HepG2 (cell line): Measurements from ENCODE around the gene NDOR1. TPM values are rescaled to one million over a fixed set of nuclear protein-coding genes. Genes with fewer than 3 reads are reported as not detected.

Experiments used
- AGO1 ChIP-seq: fragments of 200-400 bp; formaldehyde crosslinking; IDR thresholded peaks from 2 replicates; pipeline ENCODE4 v1.6.1; 2017; ENCODE audit warnings: mild to moderate bottlenecking, low read depth, low read length, moderate library complexity; ENCODE audit not compliant: poor library complexity, severe bottlenecking
- ELF1 ChIP-seq: sonication (generic); formaldehyde crosslinking; IDR thresholded peaks from 2 replicates; pipeline ENCODE4 v1.4.0; 2020; ENCODE audit warnings: missing genetic modification reagents
- FOXM1 ChIP-seq: sonication (generic); formaldehyde crosslinking; IDR thresholded peaks from 2 replicates; pipeline ENCODE4 v1.5.0; 2020; ENCODE audit warnings: missing genetic modification reagents
- HNRNPL ChIP-seq: fragments of 200-400 bp; formaldehyde crosslinking; IDR thresholded peaks from 2 replicates; pipeline ENCODE4 v1.6.1; 2017; ENCODE audit warnings: mild to moderate bottlenecking, low read depth, low read length
- KDM2A ChIP-seq: sonication (generic); formaldehyde crosslinking; IDR thresholded peaks from 2 replicates; pipeline ENCODE4 v1.4.0; 2020; ENCODE audit warnings: low read depth, missing genetic modification reagents, borderline replicate concordance
- MAZ ChIP-seq, 2 experiments: sonication (generic) in 1 of 2; formaldehyde crosslinking in 1 of 2; IDR thresholded peaks; 2 replicates each; pipeline versions ENCODE4 v1.5.0 to v1.6.1; 2012 to 2020; ENCODE audit warnings: low read depth in 2 of 2, mild to moderate bottlenecking in 2 of 2, borderline replicate concordance in 1 of 2, improper control_type of control experiment in 1 of 2, low read length in 1 of 2, missing genetic modification reagents in 1 of 2, moderate library complexity in 1 of 2
- NR2F1 ChIP-seq, 2 experiments: fragments of 450-650 bp in 1 of 2; formaldehyde crosslinking in 1 of 2; IDR thresholded peaks; 2 replicates each; pipeline versions ENCODE4 v1.5.0 to v1.6.1; 2016 to 2020; ENCODE audit warnings: mild to moderate bottlenecking in 1 of 2, missing compliant biosample characterization in 1 of 2, missing genetic modification reagents in 1 of 2, moderate library complexity in 1 of 2
- NR2F6 ChIP-seq, 2 experiments: IDR thresholded peaks; 2 replicates each; pipeline ENCODE4 v1.6.1; 2016; ENCODE audit warnings: antibody characterized with exemption in 1 of 2, mild to moderate bottlenecking in 1 of 2
- ZNF3 ChIP-seq: IDR thresholded peaks from 2 replicates; pipeline ENCODE4 v1.7.0; 2017; ENCODE audit warnings: inconsistent platforms
- ZNF350 ChIP-seq: sonication (generic); formaldehyde crosslinking; IDR thresholded peaks from 2 replicates; pipeline ENCODE4 v1.4.0; 2020; ENCODE audit warnings: mild to moderate bottlenecking, low read depth, missing genetic modification reagents, borderline replicate concordance
- ZNF589 ChIP-seq: sonication (generic); formaldehyde crosslinking; conservative IDR thresholded peaks from 2 replicates; pipeline ENCODE4 v1.8.0; 2022; ENCODE audit warnings: mild to moderate bottlenecking, moderate library complexity, missing genetic modification reagents
- polyA plus RNA-seq, 8 experiments: library from polyadenylated mRNA; depleted of rRNA in 3 of 8; stranded (reverse) in 7 of 8; unstranded in 1 of 8; fragments of >200 nt; fragmentation: Illumina TruSeq in 4 of 8; extraction: Trizol in 4 of 8; gene quantifications; 2 replicates each; pipeline versions ENCODE4 v1.2.1 to v1.2.3, GENCODE V29; 2011 to 2016; ENCODE audit warnings: low read depth in 4 of 8, missing spikeins in 1 of 8, mixed read lengths in 1 of 8; ENCODE audit not compliant: insufficient read depth in 1 of 8
- total RNA-seq, 5 experiments: library from RNA; depleted of rRNA; stranded (reverse); fragments of >200 nt; fragmentation: Illumina TruSeq; extraction: Trizol; gene quantifications; 2 replicates each; pipeline ENCODE4 v1.2.3, GENCODE V29; 2016; ENCODE audit warnings: low read depth in 1 of 5
- TF ChIP-seq, protein P1 (sequence below): sonication (generic); formaldehyde crosslinking; IDR thresholded peaks from 2 replicates; pipeline ENCODE4 v1.4.0; 2020; ENCODE audit warnings: low read depth, mild to moderate bottlenecking, missing genetic modification reagents
- TF ChIP-seq, protein P2 (sequence below): sonication (generic); formaldehyde crosslinking; IDR thresholded peaks from 2 replicates; pipeline ENCODE4 v1.5.1; 2020; ENCODE audit warnings: mild to moderate bottlenecking, moderate library complexity, missing genetic modification reagents
- TF ChIP-seq, protein P3 (sequence below), 2 experiments: IDR thresholded peaks; 2 replicates each; pipeline ENCODE4 v1.6.1; 2011 to 2012; ENCODE audit warnings: low read length in 2 of 2, borderline replicate concordance in 1 of 2, low read depth in 1 of 2, mild to moderate bottlenecking in 1 of 2, moderate library complexity in 1 of 2
- TF ChIP-seq, protein P4 (sequence below): sonication (generic); formaldehyde crosslinking; IDR thresholded peaks from 2 replicates; pipeline ENCODE4 v1.5.1; 2020; ENCODE audit warnings: mild to moderate bottlenecking, missing genetic modification reagents, borderline replicate concordance
- TF ChIP-seq, protein P5 (sequence below): sonication (generic); formaldehyde crosslinking; IDR thresholded peaks from 2 replicates; pipeline ENCODE4 v1.8.0; 2022; ENCODE audit warnings: mild to moderate bottlenecking, missing genetic modification reagents, borderline replicate concordance

The NDOR1 gene
- total and polyA plus RNA-seq, 2 of the 13 experiments (the other 11 are each of a cell fraction or from before 2014, with no cell fraction given), result 3.6 to 8.7 TPM

DNA sequence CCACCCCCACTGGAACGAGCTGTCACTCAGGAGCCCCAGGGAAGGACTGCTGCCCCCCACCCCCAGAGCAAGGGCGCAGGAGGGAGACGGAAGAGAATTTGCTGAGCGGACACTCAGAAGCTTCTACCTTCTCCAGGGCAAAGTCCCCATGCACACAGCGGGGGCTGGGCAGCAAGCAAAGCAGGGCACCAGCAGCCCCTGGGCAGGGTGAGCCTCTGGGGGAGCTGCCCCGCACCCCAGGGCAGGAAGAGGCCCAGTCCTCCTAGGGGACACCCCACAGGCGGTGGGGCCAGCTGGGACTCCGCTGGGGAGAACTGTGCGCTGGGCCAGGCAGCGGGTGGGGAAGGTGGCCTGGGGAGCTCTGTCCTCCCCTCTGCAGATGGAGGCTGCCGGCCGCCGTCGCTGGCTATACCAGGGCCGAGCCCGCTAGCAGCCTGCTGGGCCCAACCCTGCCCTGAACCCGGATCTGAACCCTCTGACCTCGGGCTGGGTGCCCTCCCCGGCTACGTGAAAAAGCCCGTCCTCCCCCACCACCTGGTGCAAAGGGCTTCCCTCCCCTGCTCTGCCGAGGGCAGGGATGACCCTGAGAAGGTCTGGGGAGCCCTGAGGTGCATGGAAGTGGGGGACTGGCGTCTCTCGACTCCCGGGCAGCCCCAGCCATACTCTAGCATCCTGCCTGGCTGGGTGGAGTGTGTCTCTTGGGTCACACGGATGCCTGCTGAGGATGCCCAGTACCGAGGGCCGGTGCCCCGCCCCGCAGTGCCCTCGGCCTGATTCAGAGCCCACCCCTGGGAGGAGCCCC lies 24.6 kb downstream of the NDOR1 start (continued):
- TF ChIP-seq, protein P1, sequence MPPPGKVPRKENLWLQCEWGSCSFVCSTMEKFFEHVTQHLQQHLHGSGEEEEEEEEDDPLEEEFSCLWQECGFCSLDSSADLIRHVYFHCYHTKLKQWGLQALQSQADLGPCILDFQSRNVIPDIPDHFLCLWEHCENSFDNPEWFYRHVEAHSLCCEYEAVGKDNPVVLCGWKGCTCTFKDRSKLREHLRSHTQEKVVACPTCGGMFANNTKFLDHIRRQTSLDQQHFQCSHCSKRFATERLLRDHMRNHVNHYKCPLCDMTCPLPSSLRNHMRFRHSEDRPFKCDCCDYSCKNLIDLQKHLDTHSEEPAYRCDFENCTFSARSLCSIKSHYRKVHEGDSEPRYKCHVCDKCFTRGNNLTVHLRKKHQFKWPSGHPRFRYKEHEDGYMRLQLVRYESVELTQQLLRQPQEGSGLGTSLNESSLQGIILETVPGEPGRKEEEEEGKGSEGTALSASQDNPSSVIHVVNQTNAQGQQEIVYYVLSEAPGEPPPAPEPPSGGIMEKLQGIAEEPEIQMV, result peak; percentile 26; the same call in 1 of the 2 replicates
- TF ChIP-seq NR2F6 (IDR thresholded peaks at IDR 0.05), result peak; percentile 68
- TF ChIP-seq NR2F6 (CRISPR knock-in tag; IDR thresholded peaks at IDR 0.05), result peak; percentile 72
- no peak for TF ChIP-seq ZNF3
- TF ChIP-seq, protein P2, sequence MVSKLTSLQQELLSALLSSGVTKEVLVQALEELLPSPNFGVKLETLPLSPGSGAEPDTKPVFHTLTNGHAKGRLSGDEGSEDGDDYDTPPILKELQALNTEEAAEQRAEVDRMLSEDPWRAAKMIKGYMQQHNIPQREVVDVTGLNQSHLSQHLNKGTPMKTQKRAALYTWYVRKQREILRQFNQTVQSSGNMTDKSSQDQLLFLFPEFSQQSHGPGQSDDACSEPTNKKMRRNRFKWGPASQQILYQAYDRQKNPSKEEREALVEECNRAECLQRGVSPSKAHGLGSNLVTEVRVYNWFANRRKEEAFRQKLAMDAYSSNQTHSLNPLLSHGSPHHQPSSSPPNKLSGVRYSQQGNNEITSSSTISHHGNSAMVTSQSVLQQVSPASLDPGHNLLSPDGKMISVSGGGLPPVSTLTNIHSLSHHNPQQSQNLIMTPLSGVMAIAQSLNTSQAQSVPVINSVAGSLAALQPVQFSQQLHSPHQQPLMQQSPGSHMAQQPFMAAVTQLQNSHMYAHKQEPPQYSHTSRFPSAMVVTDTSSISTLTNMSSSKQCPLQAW (CRISPR knock-in tag), result peak; percentile 72
- TF ChIP-seq KDM2A (CRISPR knock-in tag), result peak; percentile 76
- TF ChIP-seq HNRNPL, result peak; percentile 98
- TF ChIP-seq, protein P3, sequence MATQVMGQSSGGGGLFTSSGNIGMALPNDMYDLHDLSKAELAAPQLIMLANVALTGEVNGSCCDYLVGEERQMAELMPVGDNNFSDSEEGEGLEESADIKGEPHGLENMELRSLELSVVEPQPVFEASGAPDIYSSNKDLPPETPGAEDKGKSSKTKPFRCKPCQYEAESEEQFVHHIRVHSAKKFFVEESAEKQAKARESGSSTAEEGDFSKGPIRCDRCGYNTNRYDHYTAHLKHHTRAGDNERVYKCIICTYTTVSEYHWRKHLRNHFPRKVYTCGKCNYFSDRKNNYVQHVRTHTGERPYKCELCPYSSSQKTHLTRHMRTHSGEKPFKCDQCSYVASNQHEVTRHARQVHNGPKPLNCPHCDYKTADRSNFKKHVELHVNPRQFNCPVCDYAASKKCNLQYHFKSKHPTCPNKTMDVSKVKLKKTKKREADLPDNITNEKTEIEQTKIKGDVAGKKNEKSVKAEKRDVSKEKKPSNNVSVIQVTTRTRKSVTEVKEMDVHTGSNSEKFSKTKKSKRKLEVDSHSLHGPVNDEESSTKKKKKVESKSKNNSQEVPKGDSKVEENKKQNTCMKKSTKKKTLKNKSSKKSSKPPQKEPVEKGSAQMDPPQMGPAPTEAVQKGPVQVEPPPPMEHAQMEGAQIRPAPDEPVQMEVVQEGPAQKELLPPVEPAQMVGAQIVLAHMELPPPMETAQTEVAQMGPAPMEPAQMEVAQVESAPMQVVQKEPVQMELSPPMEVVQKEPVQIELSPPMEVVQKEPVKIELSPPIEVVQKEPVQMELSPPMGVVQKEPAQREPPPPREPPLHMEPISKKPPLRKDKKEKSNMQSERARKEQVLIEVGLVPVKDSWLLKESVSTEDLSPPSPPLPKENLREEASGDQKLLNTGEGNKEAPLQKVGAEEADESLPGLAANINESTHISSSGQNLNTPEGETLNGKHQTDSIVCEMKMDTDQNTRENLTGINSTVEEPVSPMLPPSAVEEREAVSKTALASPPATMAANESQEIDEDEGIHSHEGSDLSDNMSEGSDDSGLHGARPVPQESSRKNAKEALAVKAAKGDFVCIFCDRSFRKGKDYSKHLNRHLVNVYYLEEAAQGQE (IDR thresholded peaks at IDR 0.05; ENCODE audit: borderline replicate concordance in 1 of 2, low read depth in 1 of 2, low read length in 2 of 2), result no peak; a peak in 1 of 4 replicates
- peak; percentile 88 for TF ChIP-seq ZNF350 (CRISPR knock-in tag)
- TF ChIP-seq NR2F1 (CRISPR knock-in tag; IDR thresholded peaks at IDR 0.05), result peak in 1 of 2 experiments; percentile 68; a peak in 1 of 4 replicates
- TF ChIP-seq ELF1, result 0 out of 2 replicates have a peak, but pooled peaks have one; percentile 24
- TF ChIP-seq MAZ (IDR thresholded peaks at IDR 0.05; ENCODE audit: borderline replicate concordance, low read depth, low read length), result no peak
- TF ChIP-seq MAZ (CRISPR knock-in tag; IDR thresholded peaks at IDR 0.05; ENCODE audit: low read depth), result peak; percentile 47; the same call in 1 of the 2 replicates
- TF ChIP-seq, protein P4, sequence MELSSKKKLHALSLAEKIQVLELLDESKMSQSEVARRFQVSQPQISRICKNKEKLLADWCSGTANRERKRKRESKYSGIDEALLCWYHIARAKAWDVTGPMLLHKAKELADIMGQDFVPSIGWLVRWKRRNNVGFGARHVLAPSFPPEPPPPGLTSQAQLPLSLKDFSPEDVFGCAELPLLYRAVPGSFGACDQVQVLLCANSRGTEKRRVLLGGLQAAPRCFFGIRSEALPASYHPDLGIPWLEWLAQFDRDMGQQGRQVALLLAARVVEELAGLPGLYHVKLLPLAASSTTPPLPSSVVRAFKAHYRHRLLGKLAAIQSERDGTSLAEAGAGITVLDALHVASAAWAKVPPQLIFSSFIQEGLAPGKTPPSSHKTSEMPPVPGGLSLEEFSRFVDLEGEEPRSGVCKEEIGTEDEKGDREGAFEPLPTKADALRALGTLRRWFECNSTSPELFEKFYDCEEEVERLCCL (CRISPR knock-in tag), result no peak
- peak; percentile 95 for TF ChIP-seq AGO1
- 0 out of 2 replicates have a peak, but pooled peaks have one; percentile 45 for TF ChIP-seq ZNF589 (CRISPR knock-in tag)
- TF ChIP-seq, protein P5, sequence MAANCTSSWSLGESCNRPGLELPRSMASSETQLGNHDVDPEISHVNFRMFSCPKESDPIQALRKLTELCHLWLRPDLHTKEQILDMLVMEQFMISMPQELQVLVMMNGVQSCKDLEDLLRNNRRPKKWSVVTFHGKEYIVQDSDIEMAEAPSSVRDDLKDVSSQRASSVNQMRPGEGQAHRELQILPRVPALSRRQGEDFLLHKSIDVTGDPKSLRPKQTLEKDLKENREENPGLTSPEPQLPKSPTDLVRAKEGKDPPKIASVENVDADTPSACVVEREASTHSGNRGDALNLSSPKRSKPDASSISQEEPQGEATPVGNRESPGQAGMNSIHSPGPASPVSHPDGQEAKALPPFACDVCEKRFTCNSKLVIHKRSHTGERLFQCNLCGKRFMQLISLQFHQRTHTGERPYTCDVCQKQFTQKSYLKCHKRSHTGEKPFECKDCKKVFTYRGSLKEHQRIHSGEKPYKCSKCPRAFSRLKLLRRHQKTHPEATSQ (CRISPR knock-in tag), result no peak
- no peak for TF ChIP-seq FOXM1 (CRISPR knock-in tag)
